GM21515 (cell line): Measurements from ENCODE around the gene ELMO1.
A peak's percentile ranks its signal among the peaks of the same experiment; 100 is the strongest.

Experiments
- ATAC-seq: cut with Tn5 transposase; IDR thresholded peaks from one replicate; pipeline ENCODE4 v1.9.1; 2021; ENCODE audit not compliant: unreplicated experiment

ELMO1 gene

GRCh38 chr7:37448636-37449361 lies at the start of gene ELMO1:
Gene ELMO1 (minus strand): TSS chr7:37448864. CDS start chr7:37342690, 106,174 bp downstream.
- peak; percentile 95 for ATAC-seq

- ATAC-seq, result no peak
Observed at GRCh38 chr7:37497576-37497975, 48.9 kb upstream of the ELMO1 start.

GRCh38 chr7:37495574-37496184 lies 47.0 kb upstream of the ELMO1 start:
- no peak for ATAC-seq

- ATAC-seq, result peak; percentile 83
Observed at GRCh38 chr7:37494926-37495325, 46.3 kb upstream of the ELMO1 start.

- ATAC-seq, result no peak
Observed at GRCh38 chr7:37493810-37494209, 45.1 kb upstream of the ELMO1 start.

DNA sequence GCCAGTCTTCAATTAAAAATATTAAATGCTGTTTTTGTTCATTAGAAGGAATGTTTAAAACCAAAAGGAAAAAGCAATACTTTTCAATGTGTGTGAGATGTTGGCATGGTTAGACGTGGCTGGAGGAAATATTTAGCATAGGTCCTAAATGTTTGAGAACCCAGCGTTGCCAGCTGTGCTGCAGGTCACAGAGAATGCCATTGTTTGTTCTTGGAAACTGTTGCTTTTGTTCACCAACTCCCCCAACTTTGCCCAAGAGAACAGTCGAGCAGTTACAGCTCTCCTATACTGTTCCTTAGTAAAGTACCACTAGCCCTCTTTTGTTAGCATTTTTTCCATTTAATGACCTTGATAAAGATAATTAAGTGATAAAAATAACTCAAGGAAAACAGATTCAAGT lies 44.5 kb upstream of the ELMO1 start:
- ATAC-seq, result no peak

- no peak for ATAC-seq
Observed at GRCh38 chr7:37491919-37492694, 43.4 kb upstream of the ELMO1 start.

- ATAC-seq, result no peak
Observed at GRCh38 chr7:37489703-37490102, 41.0 kb upstream of the ELMO1 start.

DNA sequence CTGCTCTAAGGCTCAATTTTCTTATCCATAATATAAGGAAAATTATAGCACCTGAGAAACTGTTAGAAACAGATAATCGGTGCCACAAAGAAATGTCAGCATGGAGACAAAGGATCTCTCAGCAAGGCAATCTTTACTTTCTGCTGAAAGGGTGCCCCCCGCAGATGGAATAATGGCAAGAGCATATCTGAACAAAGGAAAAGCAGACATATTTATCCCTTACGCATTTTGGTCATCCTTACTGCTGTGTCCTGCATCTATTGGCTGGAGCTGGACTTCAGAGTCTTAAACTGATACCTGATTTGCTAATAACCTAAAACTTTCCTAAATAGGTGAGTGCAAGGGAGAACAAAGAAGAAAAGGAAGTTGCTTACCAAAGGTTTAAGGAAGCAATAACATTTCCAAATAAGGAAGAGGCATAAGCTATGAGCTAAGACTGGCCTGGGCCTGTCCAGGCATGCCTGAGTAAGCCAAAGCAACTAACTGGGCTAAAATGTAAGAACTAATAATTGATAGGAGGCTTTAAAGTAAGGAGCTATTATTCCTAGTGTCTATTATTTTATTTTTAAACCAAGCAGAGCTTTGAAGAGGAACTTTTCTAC lies 39.6 kb upstream of the ELMO1 start:
- no peak for ATAC-seq

GRCh38 chr7:37484426-37485073 lies 35.9 kb upstream of the ELMO1 start:
- ATAC-seq, result no peak

DNA sequence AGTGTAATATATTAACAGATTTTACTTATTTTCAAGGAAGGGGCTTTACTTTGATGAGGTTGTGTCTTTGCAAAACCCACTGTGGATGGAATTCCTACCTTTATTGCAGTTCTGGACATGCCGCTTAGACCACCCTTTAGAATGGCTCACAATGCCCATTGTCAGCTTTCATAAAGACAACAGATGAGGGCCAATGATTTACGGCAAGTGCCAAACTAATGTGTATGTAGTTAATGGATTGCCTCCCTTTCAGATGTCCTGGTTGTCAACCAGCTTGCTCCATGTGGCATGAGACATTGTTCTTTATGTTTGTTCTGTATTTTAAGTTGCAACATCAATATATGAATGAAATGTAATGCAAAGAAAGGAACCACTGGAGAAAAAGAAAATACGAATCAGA lies 35.0 kb upstream of the ELMO1 start:
- ATAC-seq, result no peak

GRCh38 chr7:37482953-37483352 lies 34.3 kb upstream of the ELMO1 start:
- ATAC-seq, result no peak

- ATAC-seq, result no peak
Observed at GRCh38 chr7:37482505-37482904, 33.8 kb upstream of the ELMO1 start.

GRCh38 chr7:37481722-37482288 lies 33.1 kb upstream of the ELMO1 start:
- no peak for ATAC-seq

GRCh38 chr7:37481154-37481553 lies 32.5 kb upstream of the ELMO1 start:
- ATAC-seq, result no peak

- no peak for ATAC-seq
Observed at GRCh38 chr7:37480041-37481031, 31.7 kb upstream of the ELMO1 start.

- no peak for ATAC-seq
Observed at GRCh38 chr7:37476881-37477450, 28.3 kb upstream of the ELMO1 start.

- ATAC-seq, result no peak
Observed at GRCh38 chr7:37476428-37476827, 27.8 kb upstream of the ELMO1 start.

DNA sequence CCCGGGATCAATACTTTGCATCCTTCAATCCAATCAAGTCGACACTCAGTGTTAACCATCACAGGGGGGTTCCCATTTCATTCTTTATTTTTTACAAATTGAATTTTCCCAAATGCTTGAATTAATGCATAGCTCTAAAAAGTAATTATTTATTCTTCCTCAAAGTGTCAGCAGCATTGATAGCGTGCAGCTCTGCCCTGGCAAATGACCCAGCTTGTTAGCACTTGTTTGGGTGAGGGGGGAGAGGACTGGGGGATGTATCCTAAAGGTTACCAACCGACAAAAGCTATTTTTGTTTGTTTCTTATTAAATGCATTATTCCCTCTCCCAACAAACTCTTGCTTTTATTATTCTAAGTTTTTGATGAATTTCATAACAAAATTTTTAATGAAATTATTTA lies 27.0 kb upstream of the ELMO1 start:
- ATAC-seq, result no peak
